ENCODE results near the gene ZDHHC17.

DNA sequence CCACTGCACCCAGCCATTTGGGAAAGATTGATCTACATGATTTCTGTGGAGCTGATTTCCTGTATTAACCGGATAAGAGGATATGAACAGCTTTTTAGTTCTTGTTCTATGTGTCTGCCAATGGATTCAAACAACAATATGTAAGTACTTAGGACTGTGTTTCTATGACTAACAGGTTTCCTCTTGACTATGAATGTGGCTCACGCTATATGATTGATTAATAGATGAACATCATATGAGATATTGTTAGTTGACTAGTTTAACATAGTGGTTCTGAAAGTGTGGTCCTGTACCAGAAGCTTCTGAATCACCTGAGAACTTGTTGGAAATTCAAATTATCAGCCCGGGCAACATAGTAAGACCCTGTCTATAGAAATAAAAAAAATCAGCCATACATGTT, 127.7 kb downstream of the ZDHHC17 start:
- no peak for TF ChIP-seq POLR2AphosphoS5 (IDR thresholded peaks at IDR 0.05; ENCODE audit: low read depth, low read length)
- TF ChIP-seq, protein P1, sequence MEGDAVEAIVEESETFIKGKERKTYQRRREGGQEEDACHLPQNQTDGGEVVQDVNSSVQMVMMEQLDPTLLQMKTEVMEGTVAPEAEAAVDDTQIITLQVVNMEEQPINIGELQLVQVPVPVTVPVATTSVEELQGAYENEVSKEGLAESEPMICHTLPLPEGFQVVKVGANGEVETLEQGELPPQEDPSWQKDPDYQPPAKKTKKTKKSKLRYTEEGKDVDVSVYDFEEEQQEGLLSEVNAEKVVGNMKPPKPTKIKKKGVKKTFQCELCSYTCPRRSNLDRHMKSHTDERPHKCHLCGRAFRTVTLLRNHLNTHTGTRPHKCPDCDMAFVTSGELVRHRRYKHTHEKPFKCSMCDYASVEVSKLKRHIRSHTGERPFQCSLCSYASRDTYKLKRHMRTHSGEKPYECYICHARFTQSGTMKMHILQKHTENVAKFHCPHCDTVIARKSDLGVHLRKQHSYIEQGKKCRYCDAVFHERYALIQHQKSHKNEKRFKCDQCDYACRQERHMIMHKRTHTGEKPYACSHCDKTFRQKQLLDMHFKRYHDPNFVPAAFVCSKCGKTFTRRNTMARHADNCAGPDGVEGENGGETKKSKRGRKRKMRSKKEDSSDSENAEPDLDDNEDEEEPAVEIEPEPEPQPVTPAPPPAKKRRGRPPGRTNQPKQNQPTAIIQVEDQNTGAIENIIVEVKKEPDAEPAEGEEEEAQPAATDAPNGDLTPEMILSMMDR (IDR thresholded peaks at IDR 0.05) = no peak
- TF ChIP-seq, protein P2, sequence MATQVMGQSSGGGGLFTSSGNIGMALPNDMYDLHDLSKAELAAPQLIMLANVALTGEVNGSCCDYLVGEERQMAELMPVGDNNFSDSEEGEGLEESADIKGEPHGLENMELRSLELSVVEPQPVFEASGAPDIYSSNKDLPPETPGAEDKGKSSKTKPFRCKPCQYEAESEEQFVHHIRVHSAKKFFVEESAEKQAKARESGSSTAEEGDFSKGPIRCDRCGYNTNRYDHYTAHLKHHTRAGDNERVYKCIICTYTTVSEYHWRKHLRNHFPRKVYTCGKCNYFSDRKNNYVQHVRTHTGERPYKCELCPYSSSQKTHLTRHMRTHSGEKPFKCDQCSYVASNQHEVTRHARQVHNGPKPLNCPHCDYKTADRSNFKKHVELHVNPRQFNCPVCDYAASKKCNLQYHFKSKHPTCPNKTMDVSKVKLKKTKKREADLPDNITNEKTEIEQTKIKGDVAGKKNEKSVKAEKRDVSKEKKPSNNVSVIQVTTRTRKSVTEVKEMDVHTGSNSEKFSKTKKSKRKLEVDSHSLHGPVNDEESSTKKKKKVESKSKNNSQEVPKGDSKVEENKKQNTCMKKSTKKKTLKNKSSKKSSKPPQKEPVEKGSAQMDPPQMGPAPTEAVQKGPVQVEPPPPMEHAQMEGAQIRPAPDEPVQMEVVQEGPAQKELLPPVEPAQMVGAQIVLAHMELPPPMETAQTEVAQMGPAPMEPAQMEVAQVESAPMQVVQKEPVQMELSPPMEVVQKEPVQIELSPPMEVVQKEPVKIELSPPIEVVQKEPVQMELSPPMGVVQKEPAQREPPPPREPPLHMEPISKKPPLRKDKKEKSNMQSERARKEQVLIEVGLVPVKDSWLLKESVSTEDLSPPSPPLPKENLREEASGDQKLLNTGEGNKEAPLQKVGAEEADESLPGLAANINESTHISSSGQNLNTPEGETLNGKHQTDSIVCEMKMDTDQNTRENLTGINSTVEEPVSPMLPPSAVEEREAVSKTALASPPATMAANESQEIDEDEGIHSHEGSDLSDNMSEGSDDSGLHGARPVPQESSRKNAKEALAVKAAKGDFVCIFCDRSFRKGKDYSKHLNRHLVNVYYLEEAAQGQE (IDR thresholded peaks at IDR 0.05; ENCODE audit: insufficient read depth in 1 of 2, low read depth in 2 of 2, low read length in 1 of 2) = no peak
- no peak for TF ChIP-seq SIN3A (IDR thresholded peaks at IDR 0.05; ENCODE audit: borderline replicate concordance, insufficient read depth, low read depth, low read length)

Measured in Panc1 (cell line).